Fibroblast of pulmonary artery (primary cell): ENCODE results near the gene GADL1.

Experiments used
- DNase-seq: peaks from one replicate; pipeline ENCODE4 v3.0.0-alpha.2; 2010; ENCODE audit warnings: low read depth
- H3K4me3 ChIP-seq: replicated peaks from 2 replicates; pipeline ENCODE4 v1.5.1; 2011; ENCODE audit warnings: low read depth, mild to moderate bottlenecking, control low read depth, low read length, moderate library complexity
- TF ChIP-seq, protein P1 (sequence below): IDR thresholded peaks from 2 replicates; pipeline ENCODE4 v1.5.1; 2011; ENCODE audit warnings: mild to moderate bottlenecking, control low read depth, low read length, inconsistent platforms; ENCODE audit errors: missing control alignments

GADL1 gene

DNA sequence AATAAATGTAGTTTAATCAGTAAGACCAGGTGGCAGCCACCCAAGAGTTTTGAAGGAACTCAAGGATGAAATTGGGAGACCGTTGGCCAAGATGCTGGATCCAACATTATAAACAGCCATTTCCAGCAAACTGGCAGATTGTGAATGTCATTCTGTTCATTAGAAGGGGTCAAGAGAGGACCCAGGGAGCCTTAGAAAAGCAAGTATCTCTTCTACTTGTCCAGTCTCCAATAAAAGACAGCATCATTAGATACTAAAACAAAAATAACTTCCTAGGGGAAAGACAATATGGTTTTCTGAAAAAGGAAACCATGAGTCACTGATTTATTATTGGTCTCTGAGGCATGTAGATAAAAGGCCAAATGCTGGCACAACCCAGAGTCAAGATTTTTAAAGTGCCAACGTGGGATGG, 67.9 kb downstream of the GADL1 start:
- TF ChIP-seq, protein P1, sequence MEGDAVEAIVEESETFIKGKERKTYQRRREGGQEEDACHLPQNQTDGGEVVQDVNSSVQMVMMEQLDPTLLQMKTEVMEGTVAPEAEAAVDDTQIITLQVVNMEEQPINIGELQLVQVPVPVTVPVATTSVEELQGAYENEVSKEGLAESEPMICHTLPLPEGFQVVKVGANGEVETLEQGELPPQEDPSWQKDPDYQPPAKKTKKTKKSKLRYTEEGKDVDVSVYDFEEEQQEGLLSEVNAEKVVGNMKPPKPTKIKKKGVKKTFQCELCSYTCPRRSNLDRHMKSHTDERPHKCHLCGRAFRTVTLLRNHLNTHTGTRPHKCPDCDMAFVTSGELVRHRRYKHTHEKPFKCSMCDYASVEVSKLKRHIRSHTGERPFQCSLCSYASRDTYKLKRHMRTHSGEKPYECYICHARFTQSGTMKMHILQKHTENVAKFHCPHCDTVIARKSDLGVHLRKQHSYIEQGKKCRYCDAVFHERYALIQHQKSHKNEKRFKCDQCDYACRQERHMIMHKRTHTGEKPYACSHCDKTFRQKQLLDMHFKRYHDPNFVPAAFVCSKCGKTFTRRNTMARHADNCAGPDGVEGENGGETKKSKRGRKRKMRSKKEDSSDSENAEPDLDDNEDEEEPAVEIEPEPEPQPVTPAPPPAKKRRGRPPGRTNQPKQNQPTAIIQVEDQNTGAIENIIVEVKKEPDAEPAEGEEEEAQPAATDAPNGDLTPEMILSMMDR = no peak
- H3K4me3 ChIP-seq = no peak overlapping the region
- peak; percentile 26 for DNase-seq

DNA sequence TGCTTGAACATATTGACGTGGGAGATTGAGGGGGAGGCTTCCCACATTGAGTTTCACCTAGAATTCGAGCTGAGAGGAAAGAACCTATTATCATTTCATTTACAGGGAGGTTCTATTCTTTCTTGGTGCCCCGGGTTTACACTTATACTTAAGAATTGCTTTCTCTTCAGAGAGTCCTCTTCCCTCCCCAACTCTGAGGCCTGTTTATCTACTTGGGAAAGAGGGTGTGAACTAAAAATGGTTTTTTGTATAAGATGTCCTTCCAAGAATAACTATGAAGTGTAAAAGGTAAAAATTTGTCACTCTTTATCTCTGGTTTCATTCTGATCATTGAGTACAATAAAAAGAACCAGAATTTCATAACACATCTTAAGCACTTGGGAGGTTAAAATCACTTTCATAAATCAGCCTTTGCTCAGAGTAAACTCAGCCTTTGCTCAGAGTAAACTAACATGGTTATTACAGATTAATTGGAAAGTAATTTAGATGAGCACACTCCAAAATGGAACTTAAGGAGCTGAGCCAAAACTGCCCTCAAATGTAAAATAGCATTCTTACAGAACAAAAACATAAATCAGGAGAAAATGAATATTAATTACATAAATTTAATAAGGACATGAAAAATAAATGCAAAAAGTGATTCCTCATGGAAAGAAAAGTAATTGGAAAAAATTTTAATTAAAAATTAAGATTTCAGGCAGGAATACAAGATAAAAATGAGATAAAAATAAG, 75.2 kb downstream of the GADL1 start:
- TF ChIP-seq, protein P1 = no peak
- no peak for DNase-seq
- H3K4me3 ChIP-seq = no peak overlapping the region

DNA sequence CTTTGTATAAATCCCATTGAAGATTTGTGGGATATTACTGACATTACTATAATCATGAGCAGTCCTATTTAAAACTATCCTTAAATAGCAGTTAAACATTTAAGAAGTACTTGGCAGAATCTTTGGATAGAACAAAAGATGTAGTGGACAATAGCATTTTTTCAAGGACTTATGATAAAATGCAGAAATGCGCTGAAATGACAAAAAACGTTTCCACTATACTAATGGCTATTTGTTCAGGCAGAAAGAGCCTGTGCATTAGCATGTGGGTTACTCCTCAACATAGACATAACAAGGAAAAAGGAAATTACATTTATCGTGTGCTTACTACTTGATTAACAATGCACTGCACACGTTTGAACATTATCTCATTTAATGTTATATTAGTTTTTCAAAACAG, 80.7 kb downstream of the GADL1 start:
- no peak for DNase-seq
- H3K4me3 ChIP-seq = no peak overlapping the region
- TF ChIP-seq, protein P1 = no peak

DNA sequence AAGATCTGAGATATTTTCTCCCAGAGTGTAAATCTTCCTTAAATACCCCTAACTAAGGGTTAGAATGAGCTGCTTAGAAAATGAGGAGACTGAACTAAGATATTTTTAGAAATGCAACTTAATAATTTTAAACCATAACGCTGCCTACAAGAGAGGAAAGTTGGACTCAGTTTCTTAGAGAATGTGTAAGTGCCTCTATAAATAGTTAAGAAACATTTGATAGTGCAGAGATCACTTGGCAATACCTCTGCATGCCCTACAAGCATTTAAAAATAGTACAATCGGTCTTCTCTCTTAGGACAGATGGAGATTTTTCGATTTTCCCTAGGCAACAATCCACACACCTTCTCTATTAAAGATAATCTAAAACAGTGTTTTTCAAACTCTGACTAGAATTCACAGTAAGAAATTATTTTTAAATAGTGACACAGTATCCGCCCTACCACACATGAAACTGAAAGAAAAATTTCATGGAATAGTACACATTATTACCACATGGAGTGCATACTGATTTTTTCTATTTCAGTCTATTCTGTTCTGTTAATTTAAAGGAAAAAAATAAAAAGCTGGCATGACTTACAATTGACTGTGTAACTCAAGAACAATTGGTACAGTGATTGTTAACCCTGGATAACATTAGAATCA, 83.2 kb downstream of the GADL1 start:
- DNase-seq = no peak
- TF ChIP-seq, protein P1 = no peak
- no peak overlapping the region for H3K4me3 ChIP-seq

DNA sequence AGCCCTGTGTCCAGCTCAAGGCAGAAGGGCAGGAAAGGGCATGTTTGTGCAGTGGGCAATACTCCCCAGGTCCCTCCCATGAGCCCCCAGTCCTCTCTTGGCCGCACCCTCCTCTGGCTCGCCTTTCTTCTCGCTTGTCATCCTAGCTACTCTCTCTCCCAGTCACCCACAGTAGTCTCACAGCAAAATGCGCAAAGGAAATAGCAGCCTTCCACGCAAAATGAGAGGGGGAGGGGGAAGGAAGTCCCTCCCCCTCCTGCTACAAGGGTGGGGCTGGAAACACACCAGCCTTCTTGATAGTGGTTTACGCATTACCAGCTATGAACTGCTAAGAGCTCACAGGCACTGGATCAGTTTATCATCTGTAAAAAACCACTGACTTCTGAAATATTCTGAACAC, 83.8 kb downstream of the GADL1 start:
- DNase-seq = no peak
- H3K4me3 ChIP-seq = no peak overlapping the region
- TF ChIP-seq, protein P1 = no peak

DNA sequence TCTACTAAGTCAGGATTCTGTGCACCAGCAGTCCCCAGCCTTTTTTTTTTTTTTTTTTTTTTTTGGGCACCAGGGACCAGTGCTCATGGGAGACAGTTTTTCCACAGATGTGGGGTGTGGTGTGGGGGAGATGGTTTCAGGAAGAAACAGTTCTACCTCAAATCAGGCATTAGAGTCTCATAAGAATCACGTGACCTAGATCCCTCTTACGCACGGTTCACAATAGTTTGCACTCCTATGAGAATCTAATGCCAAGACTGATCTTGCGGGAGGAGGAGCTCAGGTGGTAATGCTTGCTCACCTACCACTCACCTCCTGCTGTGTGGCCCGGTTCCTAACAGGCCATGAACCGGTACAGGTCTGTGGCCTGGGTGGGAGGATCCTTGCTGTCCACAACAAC, 88.8 kb downstream of the GADL1 start:
- no peak overlapping the region for H3K4me3 ChIP-seq
- TF ChIP-seq, protein P1 = no peak
- DNase-seq = no peak
